K562 (cell line): ENCODE measurements around the gene MED17. TPM values are rescaled to one million over a fixed set of nuclear protein-coding genes. Genes with fewer than 3 reads are reported as not detected.

ENCODE experiments used
- ATAC-seq: fragments of 200-7000 bp; cut with Tn5 transposase; 3 replicates; pipeline ENCODE4 v1.9.1; 2020; ENCODE audit warnings: moderate library complexity
- BruUV-seq: library from RNA; stranded (reverse); fragments of 400-500 nt; replicated peaks from 2 replicates; lab custom pipeline; 2021; lab: Mats Ljungman, UMichigan
- CTCF ChIA-PET: fragments of 300-600 bp; formaldehyde crosslinking; extraction: SDS; loops from one replicate; lab custom pipeline; 2021; ENCODE audit warnings: low intra/inter-chr PET ratio; lab: Yijun Ruan, JAX
- POLR2A ChIA-PET: fragments of 300-600, 350-650 bp; sonication (Branson Sonifier 250); formaldehyde crosslinking; extraction: SDS; loops from one replicate; lab custom pipeline; 2021; ENCODE audit warnings: antibody characterized with exemption, inconsistent platforms; lab: Yijun Ruan, JAX
- DNase-seq, 4 experiments: peaks; one replicate each; pipeline versions ENCODE4 v3.0.0 to v3.0.0-alpha.2; 2011 to 2018; ENCODE audit warnings: low spot score in 3 of 4, mixed read lengths in 3 of 4; ENCODE audit errors: extremely low read depth in 1 of 4
- FAIRE-seq: peaks from 2 replicates; lab custom pipeline; 2011; peaks lifted over from hg19 to GRCh38; lab: Jason Lieb, UNC
- H2AFZ ChIP-seq: 2 replicates; pipeline ENCODE4 v1.6.0; 2011; ENCODE audit warnings: low read depth, low read length, control low read depth, inconsistent platforms
- H3K27ac ChIP-seq: fragments of 200-600 bp; 3 replicates; pipeline ENCODE4 v1.8.0; 2011; ENCODE audit warnings: low read depth, mild to moderate bottlenecking, control low read depth, inconsistent platforms, low read length, moderate library complexity, mixed read lengths; ENCODE audit errors: extremely low read depth
- H3K27me3 ChIP-seq, 2 experiments: fragments of 300-600 bp in 1 of 2; 2 replicates in 1 of 2; 3 replicates in 1 of 2; pipeline versions ENCODE4 v1.6.0 to v1.8.0; 2011; ENCODE audit warnings: inconsistent platforms in 2 of 2, low read length in 2 of 2, mild to moderate bottlenecking in 1 of 2, mixed read lengths in 1 of 2, moderate library complexity in 1 of 2; ENCODE audit not compliant: control insufficient read depth in 2 of 2, insufficient read depth in 2 of 2
- H3K36me3 ChIP-seq: fragments of 300-600 bp; 3 replicates; pipeline ENCODE4 v1.8.0; 2011; ENCODE audit warnings: mild to moderate bottlenecking, low read length, inconsistent platforms; ENCODE audit not compliant: control insufficient read depth, insufficient read depth
- H3K4me1 ChIP-seq, 2 experiments: fragments of 200-600 bp in 1 of 2; replicated peaks in 1 of 2; 2 replicates in 1 of 2; 3 replicates in 1 of 2; pipeline versions ENCODE4 v1.5.1 to v1.8.0; 2011; ENCODE audit warnings: inconsistent platforms in 2 of 2, low read length in 2 of 2, mild to moderate bottlenecking in 1 of 2, mixed read lengths in 1 of 2, moderate library complexity in 1 of 2; ENCODE audit not compliant: control insufficient read depth in 2 of 2, insufficient read depth in 2 of 2
- H3K4me2 ChIP-seq: 2 replicates; pipeline ENCODE4 v1.6.1; 2011; ENCODE audit warnings: low read length, control low read depth, inconsistent platforms, mixed read lengths; ENCODE audit not compliant: insufficient read depth
- H3K4me3 ChIP-seq: fragments of 200-600 bp; sonication (generic), shearing (Covaris generic); 2 replicates; pipeline ENCODE4 v1.5.1; 2016; ENCODE audit warnings: control low read depth, inconsistent platforms
- H3K79me2 ChIP-seq: fragments of 200-600 bp; 3 replicates; pipeline ENCODE4 v1.8.0; 2011; ENCODE audit warnings: low read length, inconsistent platforms; ENCODE audit not compliant: control insufficient read depth, insufficient read depth
- H3K9ac ChIP-seq, 2 experiments: 2 replicates each; pipeline versions ENCODE4 v1.6.0 to v1.6.1; 2011; ENCODE audit warnings: low read depth in 2 of 2, low read length in 2 of 2, control low read depth in 1 of 2, inconsistent platforms in 1 of 2, mild to moderate bottlenecking in 1 of 2, mixed read lengths in 1 of 2; ENCODE audit not compliant: insufficient read depth in 1 of 2
- H3K9me1 ChIP-seq: one replicate; pipeline ENCODE4 v1.6.0; 2011; ENCODE audit warnings: inconsistent platforms, mild to moderate bottlenecking, low read length, moderate library complexity; ENCODE audit not compliant: control insufficient read depth, insufficient read depth
- H3K9me3 ChIP-seq: replicated peaks from 2 replicates; pipeline ENCODE4 v1.5.1; 2011; ENCODE audit warnings: low read depth, low read length, inconsistent platforms; ENCODE audit not compliant: control insufficient read depth, insufficient read depth
- H4K20me1 ChIP-seq: replicated peaks from 2 replicates; pipeline ENCODE4 v1.6.1; 2011; ENCODE audit warnings: low read length, inconsistent platforms, mixed read lengths; ENCODE audit not compliant: control insufficient read depth, insufficient read depth
- ARID3B ChIP-seq: fragments of 250-450 bp; sonication (Bioruptor Pico); IDR thresholded peaks from 2 replicates; pipeline ENCODE4 v1.4.0; 2020; ENCODE audit warnings: borderline replicate concordance
- L3MBTL2 ChIP-seq: fragments of 450-650 bp; IDR thresholded peaks from 2 replicates; pipeline ENCODE4 v1.6.1; 2016; ENCODE audit warnings: mild to moderate bottlenecking, moderate library complexity
- MCM7 ChIP-seq, 2 experiments: fragments of 450-650 bp; IDR thresholded peaks; 2 replicates each; pipeline ENCODE4 v1.6.1; 2016 to 2018
- NFIC ChIP-seq: fragments of 450-650 bp; IDR thresholded peaks from 2 replicates; pipeline ENCODE4 v1.6.1; 2017; ENCODE audit warnings: mild to moderate bottlenecking, inconsistent platforms
- NRF1 ChIP-seq, 2 experiments: fragments of 450-650 bp; IDR thresholded peaks in 1 of 2; conservative IDR thresholded peaks in 1 of 2; 2 replicates each; pipeline ENCODE4 v1.6.1; 2014; ENCODE audit warnings: mild to moderate bottlenecking in 2 of 2
- RBM14 ChIP-seq: fragments of 200-400 bp; formaldehyde crosslinking; IDR thresholded peaks from 2 replicates; pipeline ENCODE4 v1.6.1; 2018; ENCODE audit warnings: low read depth, mild to moderate bottlenecking, low read length, moderate library complexity, borderline replicate concordance; ENCODE audit not compliant: insufficient read depth
- STAG1 ChIP-seq: sonication (generic); formaldehyde crosslinking; IDR thresholded peaks from 2 replicates; pipeline ENCODE4 v1.5.0; 2020; ENCODE audit warnings: missing genetic modification reagents, borderline replicate concordance
- XRCC3 ChIP-seq: fragments of 450-650 bp; IDR thresholded peaks from 2 replicates; pipeline ENCODE4 v1.6.1; 2017; ENCODE audit warnings: mild to moderate bottlenecking, moderate library complexity
- ZBTB9 ChIP-seq: fragments of 450-650 bp; formaldehyde crosslinking; IDR thresholded peaks from 2 replicates; pipeline ENCODE4 v1.4.0; 2020; ENCODE audit warnings: mild to moderate bottlenecking, moderate library complexity
- ZNF133 ChIP-seq: fragments of 250-450 bp; sonication (Bioruptor Pico); IDR thresholded peaks from 2 replicates; pipeline ENCODE4 v1.4.0; 2020; ENCODE audit warnings: mild to moderate bottlenecking
- ZNF76 ChIP-seq: fragments of 250-450 bp; sonication (Bioruptor Pico); IDR thresholded peaks from 2 replicates; pipeline ENCODE4 v1.4.0; 2020; ENCODE audit warnings: mild to moderate bottlenecking, moderate library complexity, borderline replicate concordance
- WGBS: fragments of 100-300 bp; shearing (Covaris generic); methylation state at CpG from one replicate; pipeline ENCODE4 v1.1.6; 2016; ENCODE audit warnings: low coverage, mixed read lengths; ENCODE audit not compliant: insufficient coverage; ENCODE audit errors: missing lambda C conversion rate; 5-methylcytosine and 5-hydroxymethylcytosine counted together
- in situ Hi-C: fragments of 300-500 bp; cut with MboI; formaldehyde crosslinking; loops from 4 replicates; pipeline ENCODE4 v1.15.0; 2018; ENCODE audit warnings: inconsistent platforms, mixed read lengths
- intact Hi-C: fragments of 100-400 bp; cut with micrococcal nuclease; formaldehyde crosslinking; loops from 2 replicates; pipeline ENCODE4 v1.14.2; 2022
- polyA plus RNA-seq, 8 experiments: library from polyadenylated mRNA; depleted of rRNA in 4 of 8; stranded (reverse) in 5 of 8; unstranded in 3 of 8; fragments of >200 nt; fragmentation: Nextera tagmentation in 2 of 8; fragmentation: Illumina TruSeq in 1 of 8; extraction: Ambion mirVana in 2 of 8; extraction: Trizol in 1 of 8; gene quantifications; 2 replicates each; pipeline versions ENCODE4 v1.2.1 to v1.2.3, GENCODE V29; 2011 to 2014; ENCODE audit warnings: inconsistent platforms in 1 of 8, missing spikeins in 1 of 8
- total RNA-seq, 7 experiments: library from RNA; depleted of rRNA in 6 of 7; stranded (reverse); fragments of >200 nt in 6 of 7; fragmentation: Illumina TruSeq in 2 of 7; extraction: Trizol in 2 of 7; gene quantifications; 2 replicates each; pipeline versions ENCODE4 v1.2.1 to v1.2.3, GENCODE V29; 2011 to 2021; ENCODE audit warnings: low replicate concordance in 1 of 7

MED17 gene
- total and polyA plus RNA-seq, 9 of the 15 experiments (the other 6 are each of a cell fraction or from before 2014, with no cell fraction given) = 6.7 to 34.7 (median 26.8) TPM

GRCh38 chr11:93845181-93846092, 61.4 kb downstream of the MED17 start:
- no TSS peak for BruUV-seq
- under 1% methylated on average over 8 of the region's 8 CpGs for WGBS
- intact Hi-C loops = no loop called here

GRCh38 chr11:93846411-93846810, 62.3 kb downstream of the MED17 start:
- Histone ChIP-seq H3K79me2 (no peaks in the 10 kb centered on the region), H2AFZ (no peak overlapping the region), H4K20me1 (peaks cover 6% of the 10 kb centered on the region; the same call in 1 of the 2 replicates), H3K9ac (no peak overlapping the region), H3K9me3 (no peaks in the 10 kb centered on the region), H3K27me3 (peaks cover 19 to 54% of the 10 kb centered on the region in 2 experiments; a peak in 4 of 5 replicates), H3K27ac (no peak overlapping the region), H3K4me2 (no peak overlapping the region), H3K4me3 (no peak overlapping the region), H3K4me1 (peaks cover 7 to 16% of the 10 kb centered on the region in 2 experiments; a peak in 3 of 5 replicates), H3K36me3 (no peaks in the 10 kb centered on the region), H3K9me1 (no peaks in the 10 kb centered on the region)
- intact Hi-C loops = no loop called here
- POLR2A ChIA-PET = no interaction called here
- CTCF ChIA-PET = no interaction called here
- no peak for FAIRE-seq
- 0% methylated on average over 2 of the region's 2 CpGs for WGBS
- no peak for DNase-seq
- in situ Hi-C loops = no loop called here
- BruUV-seq = no TSS peak
- ATAC-seq = no peak
- no peak for TF ChIP-seq L3MBTL2
- TF ChIP-seq ZNF76 (CRISPR knock-in tag) = no peak
- no peak for TF ChIP-seq NRF1 (conservative IDR thresholded peaks at IDR 0.05 in 1 of 2, IDR thresholded peaks at IDR 0.05 in 1 of 2)
- TF ChIP-seq RBM14 = no peak
- TF ChIP-seq XRCC3 = no peak
- TF ChIP-seq MCM7 (IDR thresholded peaks at IDR 0.05) = no peak
- no peak for TF ChIP-seq ARID3B (CRISPR knock-in tag)
- TF ChIP-seq NFIC = no peak
- TF ChIP-seq STAG1 = no peak
- no peak for TF ChIP-seq ZBTB9 (CRISPR knock-in tag)

More at GRCh38 chr11:93845181-93846092, 61.4 kb downstream of the MED17 start:
- H3K36me3 ChIP-seq = no peaks in the 10 kb centered on the region
- no peaks in the 10 kb centered on the region for H3K9me3 ChIP-seq
- no peak overlapping the region for H3K9ac ChIP-seq
- peaks cover 6% of the 10 kb centered on the region; the same call in 1 of the 2 replicates for H4K20me1 ChIP-seq
- H3K4me3 ChIP-seq = no peak overlapping the region
- ChIA-PET POLR2A (no interaction called here), CTCF (no interaction called here)
- H3K4me2 ChIP-seq = no peak overlapping the region
- in situ Hi-C loops = no loop called here
- H3K27me3 ChIP-seq = peaks cover 15 to 49% of the 10 kb centered on the region in 2 experiments; a peak in 4 of 5 replicates
- H3K79me2 ChIP-seq = no peaks in the 10 kb centered on the region
- TF ChIP-seq NFIC (no peak), ZNF133 (CRISPR knock-in tag) (no peak)
- no peak overlapping the region for H2AFZ ChIP-seq
- ATAC-seq (no peak), DNase-seq (no peak), FAIRE-seq (no peak)
- H3K9me1 ChIP-seq = no peaks in the 10 kb centered on the region
- no peak overlapping the region for H3K27ac ChIP-seq
- H3K4me1 ChIP-seq = peaks cover 7 to 15% of the 10 kb centered on the region in 2 experiments; a peak in 3 of 5 replicates
